Left colon (tissue), 2 donors: ENCODE data around the gene ZFYVE28. TPM values are rescaled to one million over a fixed set of nuclear protein-coding genes. Genes with fewer than 3 reads are reported as not detected.
A peak's percentile ranks its signal among the peaks of the same experiment; 100 is the strongest.

Source experiments
- ATAC-seq: fragments of 200-7000 bp; cut with Tn5 transposase; one replicate; pipeline ENCODE4 v1.9.1; 2020; ENCODE audit warnings: mild to moderate bottlenecking, moderate library complexity
- DNase-seq, 2 donors: peaks; one replicate each; pipeline ENCODE4 v3.0.0-alpha.2; 2020
- intact Hi-C, 2 donors: fragments of 100-400 bp; cut with DNase I in 1 of 2; cut with micrococcal nuclease in 1 of 2; formaldehyde crosslinking; loops; one replicate each; pipeline versions ENCODE4 v1.11.2 to v1.14.0; 2022; cut with DNase I, micrococcal nuclease
- total RNA-seq, 2 donors: library from RNA; stranded (reverse); fragmentation: NEBNext Ultra II Directional; extraction: Animal tissue kit (Norgen Biotek cat#: 25700); gene quantifications; one replicate each; pipeline ENCODE4 v1.2.1, GENCODE V29; 2021
- donor health status: DM: no; HTN: no; CAD: no.
- donor health status: DM: yes; HTN: yes; CAD: no.

Gene ZFYVE28
- total RNA-seq, 2 donors from 2014 or later: 31.9 to 48.7 TPM

DNA sequence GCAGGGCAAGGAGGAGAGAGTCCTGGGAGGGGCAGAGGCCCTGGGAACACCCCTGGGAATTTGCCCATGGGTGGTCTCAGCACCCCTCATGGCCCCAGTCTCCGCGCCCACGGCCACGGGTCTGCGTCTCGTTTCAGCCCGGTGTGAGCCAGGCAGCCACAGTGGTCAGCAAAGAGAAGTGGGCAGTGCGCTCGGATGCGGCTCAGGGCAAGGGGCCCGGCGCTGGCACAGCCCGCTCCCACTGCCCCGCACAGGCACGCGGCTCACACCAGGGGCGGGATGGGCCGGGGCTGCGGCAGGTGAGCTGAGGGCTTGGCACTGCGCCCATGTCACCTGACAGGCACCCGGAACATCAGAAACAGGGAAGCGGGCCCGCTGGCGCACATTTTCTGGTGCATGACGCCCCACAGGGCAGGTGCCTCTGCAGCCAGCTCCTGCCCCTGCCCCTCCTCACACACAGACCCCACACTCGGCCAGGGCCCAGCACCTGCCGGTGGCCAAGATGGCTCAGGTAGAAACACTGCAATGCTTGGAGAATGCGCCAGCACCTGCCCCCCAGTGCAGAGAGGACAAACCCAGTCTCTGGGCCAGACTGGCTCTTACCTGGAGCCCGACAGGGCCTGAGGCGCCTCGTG lies 114.6 kb downstream of the ZFYVE28 start:
- intact Hi-C loops: no loop called here
- ATAC-seq (peak; percentile 62), DNase-seq (peak in 1 of 2 donors; percentile 76)

- intact Hi-C loops: no loop called here
- no peak for ATAC-seq
- DNase-seq: no peak
Measured at GRCh38 chr4:2303121-2303685, 115.2 kb downstream of the ZFYVE28 start.

- no peak for ATAC-seq
Measured at GRCh38 chr4:2302387-2303119, 115.9 kb downstream of the ZFYVE28 start.

GRCh38 chr4:2301806-2302205 lies 116.6 kb downstream of the ZFYVE28 start:
- DNase-seq: peak in 1 of 2 donors; percentile 54
- intact Hi-C loops: no loop called here
- no peak for ATAC-seq

More at GRCh38 chr4:2302387-2303119, 115.9 kb downstream of the ZFYVE28 start:
- intact Hi-C loops: no loop called here
- DNase-seq: no peak

GRCh38 chr4:2301225-2301642 lies 117.2 kb downstream of the ZFYVE28 start:
- no peak for DNase-seq
- no peak for ATAC-seq
- intact Hi-C loops: no loop called here

DNA sequence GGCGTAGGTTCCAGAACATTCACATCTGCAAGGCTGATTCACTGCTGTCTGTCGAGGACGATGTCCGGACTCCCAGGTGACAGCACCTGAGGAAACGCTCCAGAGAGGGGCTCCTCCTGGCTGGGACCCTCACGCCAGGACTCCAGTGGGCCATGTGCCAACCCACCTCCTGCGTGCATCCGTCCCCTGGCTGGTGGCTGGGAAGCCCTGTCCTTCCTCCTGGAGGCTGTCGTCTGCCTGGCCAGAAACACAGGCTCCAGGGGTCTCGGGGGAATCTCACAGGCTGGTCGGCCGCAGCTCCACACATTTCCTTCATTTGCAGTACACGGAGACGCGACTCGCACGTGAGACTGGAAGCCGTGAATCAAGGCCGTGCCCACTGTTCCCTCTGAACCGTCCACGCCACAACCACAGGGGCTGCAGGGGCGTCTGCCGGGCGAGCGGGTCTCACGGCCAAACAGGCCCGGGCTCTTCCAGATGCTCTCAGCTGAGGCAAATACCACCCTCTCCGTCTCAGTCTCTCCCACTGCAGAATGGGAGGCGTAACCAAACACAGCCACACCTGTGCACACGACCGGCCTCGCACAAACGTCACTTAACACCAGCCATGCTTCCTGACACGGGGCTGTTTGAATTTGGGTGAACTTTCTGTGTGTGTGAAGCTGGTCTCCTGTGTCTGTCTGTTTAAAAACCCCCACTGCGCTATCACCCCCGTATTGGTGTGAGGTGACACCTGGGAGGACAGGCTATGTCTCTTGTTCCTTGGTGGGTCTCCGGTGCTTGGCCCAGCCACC lies 117.8 kb downstream of the ZFYVE28 start:
- intact Hi-C loops: no loop called here
- no peak for DNase-seq
- ATAC-seq: peak; percentile 49

GRCh38 chr4:2299794-2300193 lies 118.7 kb downstream of the ZFYVE28 start:
- intact Hi-C loops: no loop called here
- no peak for DNase-seq
- ATAC-seq: no peak

GRCh38 chr4:2298532-2298991 lies 119.9 kb downstream of the ZFYVE28 start:
- no peak for ATAC-seq
- intact Hi-C loops: no loop called here
- DNase-seq: no peak

DNA sequence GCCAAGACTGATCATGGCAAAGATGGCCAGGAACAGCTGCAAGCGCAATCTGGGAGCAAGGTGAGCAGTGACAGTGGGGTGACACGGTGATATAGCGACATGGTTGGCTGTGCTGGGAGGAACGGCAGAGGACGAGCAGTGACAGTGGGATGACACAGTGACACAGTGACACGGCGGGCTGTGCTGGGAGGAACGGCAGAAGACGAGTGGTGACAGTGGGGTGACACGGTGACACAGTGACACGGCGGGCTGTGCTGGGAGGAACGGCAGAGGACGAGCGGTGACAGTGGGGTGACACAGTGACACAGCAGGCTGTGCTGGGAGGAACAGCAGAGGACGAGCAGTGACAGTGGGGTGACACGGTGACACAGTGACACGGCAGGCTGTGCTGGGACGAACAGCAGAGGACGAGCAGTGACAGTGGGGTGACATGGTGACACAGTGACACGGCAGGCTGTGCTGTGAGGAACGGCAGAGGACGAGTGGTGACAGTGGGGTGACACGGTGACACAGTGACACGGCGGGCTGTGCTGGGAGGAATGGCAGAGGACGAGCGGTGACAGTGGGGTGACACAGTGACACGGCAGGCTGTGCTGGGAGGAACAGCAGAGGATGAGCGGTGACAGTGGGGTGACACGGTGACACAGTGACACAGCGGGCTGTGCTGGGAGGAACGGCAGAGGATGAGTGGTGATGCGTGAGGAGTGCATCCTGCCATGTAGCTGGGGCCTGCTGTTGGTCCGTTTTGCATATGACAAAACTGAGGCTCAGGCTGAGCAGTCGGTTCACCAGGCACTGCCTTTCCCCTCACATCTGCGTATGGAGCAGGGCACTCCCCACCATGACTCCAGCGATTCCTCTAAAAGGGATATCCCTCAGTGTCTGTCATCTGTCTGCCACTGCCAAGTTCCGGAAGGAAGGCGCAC lies 120.6 kb downstream of the ZFYVE28 start:
- intact Hi-C loops: no loop called here
- DNase-seq: no peak
- no peak for ATAC-seq

DNA sequence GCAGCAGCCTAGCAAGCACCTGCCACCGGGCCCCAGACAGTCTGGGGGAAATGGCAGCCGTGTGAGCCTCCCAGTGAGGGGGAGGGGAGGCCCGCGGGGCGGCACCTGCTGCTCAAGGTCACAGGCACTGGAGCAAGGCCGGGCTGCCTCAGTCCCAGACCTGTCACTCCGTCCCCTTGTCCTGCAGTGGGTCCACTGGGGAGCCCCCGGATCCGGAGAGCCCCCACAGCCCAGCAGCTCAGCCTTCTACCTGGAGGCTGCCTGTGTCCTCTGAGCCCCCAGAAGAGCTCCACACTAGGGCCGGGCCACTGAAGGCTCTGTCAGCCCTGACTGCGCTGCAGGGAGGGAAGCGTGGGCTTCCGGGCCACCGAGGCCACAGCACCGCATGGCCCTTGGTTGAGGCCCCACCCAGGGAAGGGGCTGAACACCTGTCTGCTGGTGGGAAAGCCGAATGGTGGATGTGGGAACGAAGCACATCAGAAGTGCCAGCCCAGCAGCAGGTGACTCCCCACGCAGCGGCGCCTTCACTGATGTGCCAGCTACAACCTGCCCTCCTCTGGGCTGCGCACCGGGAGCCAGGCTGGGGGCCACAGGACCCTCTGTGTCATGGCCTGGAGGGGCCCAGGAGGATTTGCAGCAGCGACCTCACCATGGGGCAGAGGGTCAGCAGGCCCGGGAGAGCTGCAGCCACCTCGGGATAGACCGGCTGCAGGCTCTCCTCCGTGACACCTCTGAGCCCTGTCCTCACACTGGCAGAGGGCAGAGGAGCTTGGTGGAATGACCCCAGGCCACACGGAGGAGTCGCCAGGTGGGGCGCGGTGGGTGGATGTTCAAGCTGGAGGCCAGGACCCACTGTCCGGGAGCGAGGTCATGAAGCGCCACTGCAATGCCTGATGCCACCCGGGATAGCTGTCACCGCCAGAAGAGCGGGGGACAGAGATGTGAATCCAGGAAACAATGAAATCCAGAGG lies 121.5 kb downstream of the ZFYVE28 start:
- intact Hi-C loops: no loop called here
- ATAC-seq (peak; percentile 43), DNase-seq (no peak)

- intact Hi-C loops: no loop called here
- no peak for ATAC-seq
- DNase-seq: no peak
Measured at GRCh38 chr4:2295900-2296442, 122.5 kb downstream of the ZFYVE28 start.

DNA sequence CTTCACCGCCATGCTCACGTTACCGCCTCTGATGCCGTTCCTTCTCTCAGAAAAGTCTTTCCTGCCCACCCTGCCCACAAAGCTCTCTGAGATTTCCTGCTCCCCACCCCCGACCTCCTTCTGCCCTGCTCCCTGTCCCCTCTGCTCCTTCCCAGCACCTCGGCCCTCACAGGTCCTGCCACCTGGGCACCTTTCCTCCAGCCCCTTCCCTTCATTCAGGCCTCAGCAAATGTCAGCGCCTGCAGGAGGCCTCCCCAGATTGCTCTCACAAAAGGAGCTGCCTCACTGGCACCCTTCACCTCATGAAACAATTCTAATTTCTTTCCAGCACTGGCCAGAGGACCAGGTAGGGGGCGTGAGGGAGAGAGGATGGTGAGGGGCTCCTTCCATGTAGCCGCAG lies 122.9 kb downstream of the ZFYVE28 start:
- intact Hi-C loops: no loop called here
- no peak for DNase-seq
- no peak for ATAC-seq

DNA sequence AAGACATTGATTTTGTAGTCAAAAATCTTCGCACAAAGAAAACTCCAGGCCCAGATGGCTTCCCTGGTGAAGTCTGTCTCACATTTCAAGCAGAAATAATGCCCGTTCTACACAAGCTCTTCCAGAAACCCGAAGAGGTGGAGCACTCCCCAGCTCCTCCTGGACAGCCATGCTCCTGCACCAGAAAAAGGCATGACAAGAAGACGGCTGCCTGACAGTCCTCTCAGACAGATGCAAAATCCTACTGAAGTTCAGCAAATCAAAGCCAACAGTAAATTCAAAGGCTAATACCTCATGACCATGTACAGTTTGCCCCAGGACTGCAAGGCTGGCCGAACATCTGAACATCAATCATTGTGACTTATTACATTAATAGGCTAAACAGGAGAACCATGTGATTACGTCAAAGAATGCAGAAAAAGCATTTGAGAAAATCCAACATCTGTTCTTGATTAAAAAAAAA lies 125.8 kb downstream of the ZFYVE28 start:
- intact Hi-C loops: no loop called here
- no peak for ATAC-seq
- no peak for DNase-seq

GRCh38 chr4:2291705-2292645 lies 126.5 kb downstream of the ZFYVE28 start:
- ATAC-seq: no peak
- intact Hi-C loops: no loop called here
- no peak for DNase-seq

DNA sequence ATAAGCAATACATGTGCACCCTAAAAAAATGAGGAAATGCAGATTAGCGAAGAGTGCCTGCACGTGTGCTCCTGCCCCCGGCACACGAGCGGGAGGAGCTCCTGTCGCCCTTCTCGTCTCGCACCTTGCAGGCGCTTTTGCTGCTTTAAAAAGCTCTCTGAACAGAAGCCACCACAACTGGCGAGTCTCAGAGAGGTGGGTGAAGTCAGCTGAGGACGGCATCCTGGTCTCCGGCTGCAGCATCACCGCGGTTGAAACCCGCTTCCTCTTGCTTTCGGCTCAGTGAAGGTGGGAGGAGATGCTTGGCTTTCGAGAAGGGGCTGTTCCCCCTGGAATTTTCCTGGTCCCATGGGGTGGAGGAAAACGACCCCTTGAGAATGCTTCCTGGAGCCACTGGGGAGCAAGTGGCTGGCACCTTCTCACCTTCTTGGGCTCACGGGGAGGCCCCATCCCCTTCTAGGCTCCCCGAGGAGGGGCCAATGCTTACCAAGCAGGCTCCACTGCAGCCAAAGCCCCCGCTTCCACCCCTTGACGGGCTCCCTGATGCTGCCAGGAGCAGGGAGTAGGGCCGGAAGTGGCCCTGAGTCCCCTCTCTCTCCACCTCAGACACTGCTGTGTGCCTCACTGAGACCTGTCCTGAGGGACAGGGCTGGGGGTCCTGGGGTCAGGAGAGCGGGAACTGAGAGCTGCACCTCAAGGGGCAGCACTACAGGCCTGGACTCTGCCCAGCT lies 127.3 kb downstream of the ZFYVE28 start:
- intact Hi-C loops: no loop called here
- ATAC-seq: peak; percentile 38
- DNase-seq: peak in 1 of 2 donors; percentile 39
